HEK293 (cell line): ENCODE results near the gene MUSTN1.

Experiments
- ZNF624 ChIP-seq: fragments of 450-650 bp; formaldehyde crosslinking; IDR thresholded peaks from 2 replicates; pipeline ENCODE4 v1.5.1; 2017; ENCODE audit warnings: missing biosample characterization, missing genetic modification characterization
- ZNF658 ChIP-seq: fragments of 450-650 bp; formaldehyde crosslinking; IDR thresholded peaks from 2 replicates; pipeline ENCODE4; 2016; ENCODE audit warnings: missing biosample characterization, missing genetic modification characterization
- TF ChIP-seq, protein P1 (sequence below): fragments of 450-650 bp; formaldehyde crosslinking; IDR thresholded peaks from 2 replicates; pipeline ENCODE4 v1.5.1; 2016; ENCODE audit warnings: missing biosample characterization, missing genetic modification characterization

DNA sequence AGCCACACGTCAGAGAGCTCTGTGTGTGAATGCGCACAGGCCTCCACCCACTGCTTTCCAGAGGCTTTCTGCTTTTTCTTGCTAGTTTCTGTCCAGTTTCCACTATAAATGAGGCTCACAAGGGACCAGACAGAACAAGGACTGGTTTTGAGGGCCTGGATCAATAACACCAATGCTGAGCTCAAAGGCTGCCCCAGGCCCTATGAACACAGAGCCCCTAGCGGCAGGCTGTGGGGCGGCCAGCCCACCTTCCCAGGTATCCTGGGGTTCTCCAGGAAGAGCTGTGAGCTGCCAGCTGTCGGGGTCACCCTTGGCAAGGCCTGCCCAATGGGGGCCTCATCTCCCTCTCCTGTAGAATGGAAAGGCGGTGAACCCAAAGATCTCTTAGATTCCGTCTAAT lies 42.4 kb downstream of the MUSTN1 start:
- TF ChIP-seq, protein P1, sequence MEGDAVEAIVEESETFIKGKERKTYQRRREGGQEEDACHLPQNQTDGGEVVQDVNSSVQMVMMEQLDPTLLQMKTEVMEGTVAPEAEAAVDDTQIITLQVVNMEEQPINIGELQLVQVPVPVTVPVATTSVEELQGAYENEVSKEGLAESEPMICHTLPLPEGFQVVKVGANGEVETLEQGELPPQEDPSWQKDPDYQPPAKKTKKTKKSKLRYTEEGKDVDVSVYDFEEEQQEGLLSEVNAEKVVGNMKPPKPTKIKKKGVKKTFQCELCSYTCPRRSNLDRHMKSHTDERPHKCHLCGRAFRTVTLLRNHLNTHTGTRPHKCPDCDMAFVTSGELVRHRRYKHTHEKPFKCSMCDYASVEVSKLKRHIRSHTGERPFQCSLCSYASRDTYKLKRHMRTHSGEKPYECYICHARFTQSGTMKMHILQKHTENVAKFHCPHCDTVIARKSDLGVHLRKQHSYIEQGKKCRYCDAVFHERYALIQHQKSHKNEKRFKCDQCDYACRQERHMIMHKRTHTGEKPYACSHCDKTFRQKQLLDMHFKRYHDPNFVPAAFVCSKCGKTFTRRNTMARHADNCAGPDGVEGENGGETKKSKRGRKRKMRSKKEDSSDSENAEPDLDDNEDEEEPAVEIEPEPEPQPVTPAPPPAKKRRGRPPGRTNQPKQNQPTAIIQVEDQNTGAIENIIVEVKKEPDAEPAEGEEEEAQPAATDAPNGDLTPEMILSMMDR = no peak
- TF ChIP-seq ZNF658 (tag by site-specific recombination) (no peak), ZNF624 (tag by site-specific recombination) (no peak)
